ENCODE results near the gene MRPS23. TPM values are rescaled to one million over a fixed set of nuclear protein-coding genes. Genes with fewer than 3 reads are reported as not detected.

The MRPS23 gene
- total RNA-seq, 1 donor = 19.9 TPM

GRCh38 chr17:57871863-57872262, 22.0 kb upstream of the MRPS23 start:
- Histone ChIP-seq H4K20me1 (ENCODE audit: insufficient read depth, low read length) (no peaks in the 10 kb centered on the region), H3K4me1 (ENCODE audit: insufficient read depth, low read length) (peaks cover 64% of the 10 kb centered on the region), H3K27me3 (ENCODE audit: insufficient read depth, low read length) (no peaks in the 10 kb centered on the region), H3K4me2 (ENCODE audit: insufficient read depth, low read length) (no peak overlapping the region), H2AFZ (ENCODE audit: low read length) (no peak overlapping the region), H3K9me3 (ENCODE audit: low read depth, low read length) (no peaks in the 10 kb centered on the region), H3K79me2 (ENCODE audit: insufficient read depth, low read length) (peaks cover 2% of the 10 kb centered on the region), H3K36me3 (ENCODE audit: insufficient read depth, low read length) (peaks cover 38% of the 10 kb centered on the region), H3K27ac (ENCODE audit: low read depth, low read length) (no peak overlapping the region), H3K4me3 (ENCODE audit: insufficient read depth, low read length) (no peak overlapping the region)
- no peak for TF ChIP-seq CTCF (IDR thresholded peaks at IDR 0.05; ENCODE audit: extremely low read depth, low read depth, low read length)
- DNase-seq (ENCODE audit: insufficient read length, low spot score, missing footprints) = no peak

- Histone ChIP-seq H3K79me2 (ENCODE audit: insufficient read depth, low read length) (no peaks in the 10 kb centered on the region), H3K27me3 (ENCODE audit: insufficient read depth, low read length) (no peaks in the 10 kb centered on the region), H3K9me3 (ENCODE audit: low read depth, low read length) (no peaks in the 10 kb centered on the region), H3K4me1 (ENCODE audit: insufficient read depth, low read length) (peaks cover 58% of the 10 kb centered on the region), H3K36me3 (ENCODE audit: insufficient read depth, low read length) (peaks cover 39% of the 10 kb centered on the region), H3K4me3 (ENCODE audit: insufficient read depth, low read length) (no peak overlapping the region), H3K27ac (ENCODE audit: low read depth, low read length) (no peak overlapping the region), H4K20me1 (ENCODE audit: insufficient read depth, low read length) (no peaks in the 10 kb centered on the region), H2AFZ (ENCODE audit: low read length) (no peak overlapping the region), H3K4me2 (ENCODE audit: insufficient read depth, low read length) (no peak overlapping the region)
- peak; percentile 50 for DNase-seq (ENCODE audit: insufficient read length, low spot score, missing footprints)
- no peak for TF ChIP-seq CTCF (IDR thresholded peaks at IDR 0.05; ENCODE audit: extremely low read depth, low read depth, low read length)
Observed at GRCh38 chr17:57871155-57871554, 21.3 kb upstream of the MRPS23 start.

- Histone ChIP-seq H3K36me3 (ENCODE audit: insufficient read depth, low read length) (peaks cover 37% of the 10 kb centered on the region), H3K79me2 (ENCODE audit: insufficient read depth, low read length) (no peaks in the 10 kb centered on the region), H3K27me3 (ENCODE audit: insufficient read depth, low read length) (no peaks in the 10 kb centered on the region), H3K27ac (ENCODE audit: low read depth, low read length) (peak overlapping the region; percentile 55), H3K9me3 (ENCODE audit: low read depth, low read length) (no peaks in the 10 kb centered on the region), H3K4me2 (ENCODE audit: insufficient read depth, low read length) (no peak overlapping the region), H2AFZ (ENCODE audit: low read length) (no peak overlapping the region), H3K4me3 (ENCODE audit: insufficient read depth, low read length) (no peak overlapping the region), H3K4me1 (ENCODE audit: insufficient read depth, low read length) (peaks cover 50% of the 10 kb centered on the region), H4K20me1 (ENCODE audit: insufficient read depth, low read length) (no peaks in the 10 kb centered on the region)
- no peak for TF ChIP-seq CTCF (IDR thresholded peaks at IDR 0.05; ENCODE audit: extremely low read depth, low read depth, low read length)
- peak; percentile 54 for DNase-seq (ENCODE audit: insufficient read length, low spot score, missing footprints)
Observed at GRCh38 chr17:57870283-57870635, 20.4 kb upstream of the MRPS23 start.

- H3K4me2 ChIP-seq (ENCODE audit: insufficient read depth, low read length) = no peak overlapping the region
- TF ChIP-seq CTCF (IDR thresholded peaks at IDR 0.05; ENCODE audit: extremely low read depth, low read depth, low read length) = no peak
Observed at GRCh38 chr17:57869617-57870282, 19.9 kb upstream of the MRPS23 start.

More at GRCh38 chr17:57869617-57870282, 19.9 kb upstream of the MRPS23 start:
- H3K79me2 ChIP-seq (ENCODE audit: insufficient read depth, low read length) = no peaks in the 10 kb centered on the region
- no peaks in the 10 kb centered on the region for H3K9me3 ChIP-seq (ENCODE audit: low read depth, low read length)
- no peaks in the 10 kb centered on the region for H3K27me3 ChIP-seq (ENCODE audit: insufficient read depth, low read length)
- H3K4me1 ChIP-seq (ENCODE audit: insufficient read depth, low read length) = peaks cover 45% of the 10 kb centered on the region
- no peak overlapping the region for H2AFZ ChIP-seq (ENCODE audit: low read length)
- peak overlapping the region; percentile 55 for H3K27ac ChIP-seq (ENCODE audit: low read depth, low read length)
- no peak overlapping the region for H3K4me3 ChIP-seq (ENCODE audit: insufficient read depth, low read length)
- H4K20me1 ChIP-seq (ENCODE audit: insufficient read depth, low read length) = no peaks in the 10 kb centered on the region
- peaks cover 37% of the 10 kb centered on the region for H3K36me3 ChIP-seq (ENCODE audit: insufficient read depth, low read length)
- peak; percentile 98 for DNase-seq (ENCODE audit: insufficient read length, low spot score, missing footprints)
